H1 (cell line): Measurements from ENCODE around the gene ASXL2. TPM values are rescaled to one million over a fixed set of nuclear protein-coding genes. Genes with fewer than 3 reads are reported as not detected.

Experiments used
- CTCF ChIA-PET: fragments of 300-600 bp; sonication (Branson Sonifier 250); formaldehyde crosslinking; loops from one replicate; lab custom pipeline; 2021; ENCODE audit not compliant: partially characterized antibody; lab: Charles Lee
- POLR2A ChIA-PET: fragments of 300-600 bp; sonication (Branson Sonifier 250); formaldehyde crosslinking; loops from one replicate; lab custom pipeline; 2021; ENCODE audit warnings: inconsistent platforms; ENCODE audit not compliant: partially characterized antibody; lab: Charles Lee
- DNase-seq, 2 experiments: peaks; one replicate each; pipeline versions ENCODE4 v3.0.0 to v3.0.0-alpha.2; 2010 to 2022; ENCODE audit warnings: low spot score in 2 of 2, low read depth in 1 of 2, mixed read lengths in 1 of 2
- FAIRE-seq: peaks from 2 replicates; lab custom pipeline; 2011; peaks lifted over from hg19 to GRCh38; lab: Jason Lieb, UNC
- H2AFZ ChIP-seq: 2 replicates; pipeline ENCODE4 v1.8.1; 2012; ENCODE audit warnings: low read length, inconsistent platforms
- H2AK5ac ChIP-seq: 2 replicates; pipeline ENCODE4 v1.6.1; 2013; ENCODE audit warnings: low read depth, low read length
- H2BK120ac ChIP-seq: replicated peaks from 2 replicates; pipeline ENCODE3; 2013; ENCODE audit warnings: low read depth, low read length, inconsistent platforms
- H2BK12ac ChIP-seq: 2 replicates; pipeline ENCODE4 v1.6.1; 2013; ENCODE audit warnings: low read depth, low read length
- H2BK15ac ChIP-seq: 2 replicates; pipeline ENCODE4 v1.6.1; 2013; ENCODE audit warnings: low read length
- H2BK20ac ChIP-seq: 2 replicates; pipeline ENCODE4 v1.6.1; 2013; ENCODE audit warnings: low read length
- H2BK5ac ChIP-seq: 2 replicates; pipeline ENCODE4 v1.6.1; 2013; ENCODE audit warnings: low read depth, low read length
- H3K14ac ChIP-seq: 2 replicates; pipeline ENCODE4 v1.6.1; 2013; ENCODE audit warnings: inconsistent platforms; ENCODE audit not compliant: insufficient read length
- H3K18ac ChIP-seq: 2 replicates; pipeline ENCODE4 v1.6.1; 2013; ENCODE audit warnings: low read length; ENCODE audit errors: extremely low read depth
- H3K23ac ChIP-seq: 2 replicates; pipeline ENCODE4 v1.6.1; 2013; ENCODE audit warnings: inconsistent platforms; ENCODE audit not compliant: insufficient read length
- H3K23me2 ChIP-seq: 2 replicates; pipeline ENCODE4 v1.6.1; 2013; ENCODE audit warnings: low read depth, low read length
- H3K27ac ChIP-seq: 2 replicates; pipeline ENCODE4 v1.6.1; 2011; ENCODE audit warnings: low read depth, low read length, inconsistent platforms
- H3K27me3 ChIP-seq, 4 experiments: replicated peaks in 1 of 4; 1 replicate in 1 of 4; 2 replicates in 3 of 4; pipeline versions ENCODE4 v1.6.1 to v1.8.1; 2011 to 2013; ENCODE audit warnings: low read length in 3 of 4, mild to moderate bottlenecking in 3 of 4, inconsistent platforms in 2 of 4, mixed read lengths in 2 of 4, moderate library complexity in 1 of 4; ENCODE audit not compliant: control insufficient read depth in 3 of 4, insufficient read depth in 3 of 4; ENCODE audit errors: extremely low read depth in 1 of 4
- H3K36me3 ChIP-seq, 4 experiments: 2 replicates each; pipeline versions ENCODE4 v1.6.1 to v1.8.1; 2011 to 2013; ENCODE audit warnings: mild to moderate bottlenecking in 4 of 4, low read length in 3 of 4, moderate library complexity in 2 of 4, control low read depth in 1 of 4, inconsistent platforms in 1 of 4; ENCODE audit not compliant: insufficient read depth in 4 of 4, control insufficient read depth in 2 of 4
- H3K4ac ChIP-seq: replicated peaks from 2 replicates; pipeline ENCODE3; 2013; ENCODE audit warnings: low read length, low read depth, mixed read lengths, inconsistent platforms; ENCODE audit not compliant: insufficient read length
- H3K4me1 ChIP-seq, 4 experiments: replicated peaks in 1 of 4; 1 replicate in 1 of 4; 2 replicates in 3 of 4; pipeline versions ENCODE4 v1.6.1 to v1.8.1; 2011 to 2013; ENCODE audit warnings: low read length in 3 of 4, inconsistent platforms in 2 of 4, mixed read lengths in 1 of 4; ENCODE audit not compliant: insufficient read depth in 4 of 4, control insufficient read depth in 3 of 4
- H3K4me2 ChIP-seq, 2 experiments: 2 replicates each; pipeline versions ENCODE4 v1.6.1 to v1.8.1; 2011 to 2013; ENCODE audit warnings: low read depth in 2 of 2, low read length in 2 of 2, control low read depth in 1 of 2, inconsistent platforms in 1 of 2, mild to moderate bottlenecking in 1 of 2; ENCODE audit not compliant: insufficient read depth in 1 of 2
- H3K4me3 ChIP-seq, 4 experiments: fragments of 200-600, 300-600 bp in 1 of 4; sonication (generic), shearing (Covaris generic), sonication (Bioruptor Twin) in 1 of 4; 2 replicates each; pipeline versions ENCODE4 v1.5.1 to v1.8.1; 2011 to 2016; ENCODE audit warnings: low read length in 4 of 4, low read depth in 3 of 4, control low read depth in 2 of 4, inconsistent platforms in 2 of 4, mild to moderate bottlenecking in 2 of 4, mixed read lengths in 1 of 4, moderate library complexity in 1 of 4; ENCODE audit not compliant: insufficient read depth in 2 of 4; ENCODE audit errors: extremely low read depth in 1 of 4
- H3K56ac ChIP-seq: replicated peaks from 2 replicates; pipeline ENCODE3; 2013; ENCODE audit warnings: low read depth, mild to moderate bottlenecking, mixed read lengths, low read length, inconsistent platforms; ENCODE audit not compliant: insufficient read length
- H3K79me1 ChIP-seq: 2 replicates; pipeline ENCODE4 v1.6.1; 2013; ENCODE audit warnings: low read depth, low read length, control low read depth
- H3K79me2 ChIP-seq, 2 experiments: 2 replicates each; pipeline versions ENCODE4 v1.6.1 to v1.8.1; 2012 to 2013; ENCODE audit warnings: low read length in 2 of 2, mild to moderate bottlenecking in 2 of 2, inconsistent platforms in 1 of 2; ENCODE audit not compliant: insufficient read depth in 2 of 2, control insufficient read depth in 1 of 2
- H3K9ac ChIP-seq, 4 experiments: replicated peaks in 1 of 4; 1 replicate in 1 of 4; 2 replicates in 3 of 4; pipeline versions ENCODE4 v1.6.1 to v1.8.1; 2011 to 2013; ENCODE audit warnings: low read depth in 3 of 4, low read length in 3 of 4, control low read depth in 2 of 4, mild to moderate bottlenecking in 2 of 4, moderate library complexity in 2 of 4, inconsistent platforms in 1 of 4; ENCODE audit errors: extremely low read depth in 1 of 4
- H3K9me3 ChIP-seq, 2 experiments: 2 replicates each; pipeline versions ENCODE4 v1.6.1 to v1.8.1; 2012 to 2013; ENCODE audit warnings: mild to moderate bottlenecking in 2 of 2, moderate library complexity in 2 of 2, control low read depth in 1 of 2, inconsistent platforms in 1 of 2, low read depth in 1 of 2, low read length in 1 of 2, mixed read lengths in 1 of 2; ENCODE audit not compliant: insufficient read depth in 2 of 2
- H4K20me1 ChIP-seq, 2 experiments: replicated peaks in 1 of 2; 2 replicates each; pipeline versions ENCODE3 to v1.8.1; 2011 to 2013; ENCODE audit warnings: inconsistent platforms in 2 of 2, low read length in 2 of 2, mild to moderate bottlenecking in 1 of 2; ENCODE audit not compliant: insufficient read depth in 2 of 2, control insufficient read depth in 1 of 2
- H4K5ac ChIP-seq: 2 replicates; pipeline ENCODE4 v1.6.1; 2013; ENCODE audit warnings: low read length, low read depth, mixed read lengths, inconsistent platforms; ENCODE audit not compliant: insufficient read length
- H4K8ac ChIP-seq: 2 replicates; pipeline ENCODE4 v1.8.0; 2013; ENCODE audit warnings: mild to moderate bottlenecking, moderate library complexity, low read length, inconsistent platforms; ENCODE audit not compliant: insufficient read depth; ENCODE audit errors: extremely low read depth
- H4K91ac ChIP-seq: replicated peaks from 2 replicates; pipeline ENCODE3; 2013; ENCODE audit warnings: low read length, mixed read lengths, inconsistent platforms; ENCODE audit not compliant: insufficient read length
- MAFK ChIP-seq: IDR thresholded peaks from 2 replicates; pipeline ENCODE4 v1.6.1; 2012; ENCODE audit warnings: low read depth, mild to moderate bottlenecking, improper control_type of control experiment, low read length
- WGBS, 2 experiments: shearing (Covaris generic) in 1 of 2; methylation state at CpG; one replicate each; pipeline versions ENCODE4 v1.1.6 to v1.1.7; 2013 to 2015; ENCODE audit warnings: low lambda C conversion rate in 2 of 2, mixed read lengths in 2 of 2, inconsistent platforms in 1 of 2, low coverage in 1 of 2, missing lambda C conversion rate in 1 of 2; ENCODE audit not compliant: insufficient replicate concordance in 2 of 2, insufficient coverage in 1 of 2, insufficient read length in 1 of 2; ENCODE audit errors: extremely low coverage in 1 of 2, missing lambda C conversion rate in 1 of 2; 5-methylcytosine and 5-hydroxymethylcytosine counted together
- polyA plus RNA-seq, 7 experiments: library from polyadenylated mRNA; depleted of rRNA in 3 of 7; stranded (reverse) in 5 of 7; unstranded in 2 of 7; fragments of >200 nt in 5 of 7; fragments of 200-250 nt in 2 of 7; gene quantifications; 1 replicate in 5 of 7; 2 replicates in 1 of 7; 4 replicates in 1 of 7; pipeline versions ENCODE4 v1.2.1 to v1.2.3, GENCODE V29; 2011 to 2013; ENCODE audit warnings: missing spikeins in 2 of 7, mixed read lengths in 2 of 7
- total RNA-seq: library from RNA; stranded (reverse); fragmentation: NEBNext Ultra II Directional; extraction: Animal tissue kit (Norgen Biotek cat#: 25700); gene quantifications from 2 replicates; pipeline ENCODE4 v1.2.1, GENCODE V29; 2021

ASXL2 gene
- total and polyA plus RNA-seq, 2 of the 8 experiments (the other 6 are each of a cell fraction or from before 2014, with no cell fraction given): 7.2 to 41.3 TPM

DNA sequence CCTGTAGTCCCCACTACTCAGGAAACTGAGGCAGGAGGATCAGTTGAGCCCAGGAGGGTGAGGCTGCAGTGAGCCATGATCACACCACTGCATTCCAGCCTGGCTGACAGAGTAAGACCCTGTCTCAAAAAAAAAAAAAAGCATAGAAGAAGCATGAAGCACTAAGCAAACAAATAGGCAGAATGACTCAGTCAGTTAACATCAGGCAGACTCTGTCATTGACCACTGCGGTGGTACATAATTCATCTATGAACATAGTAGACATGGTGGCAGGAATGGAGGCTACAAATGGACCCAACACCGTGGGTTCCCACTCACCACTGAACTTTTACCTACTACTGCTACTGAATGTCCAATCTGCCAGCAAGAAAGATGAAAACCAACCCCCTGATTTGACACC is 7.6 kb upstream of the ASXL2 start:
- no peaks in the 10 kb centered on the region for H4K20me1 ChIP-seq
- no peaks in the 10 kb centered on the region for H3K79me1 ChIP-seq
- H3K23me2 ChIP-seq: no peaks in the 10 kb centered on the region
- FAIRE-seq: no peak
- no peak for DNase-seq
- H3K4ac ChIP-seq: no peak overlapping the region
- no peak overlapping the region for H2AFZ ChIP-seq
- WGBS, 2 experiments: 86% methylated on average over 2 of the region's 2 CpGs; no CpG with 5 or more reads in 1 of the 2 experiments
- H3K9me3 ChIP-seq: no peaks in the 10 kb centered on the region
- no peak overlapping the region for H3K9ac ChIP-seq
- H2BK120ac ChIP-seq: no peak overlapping the region
- ChIA-PET POLR2A (no interaction called here), CTCF (no interaction called here)
- H3K27ac ChIP-seq: no peak overlapping the region
- no peak overlapping the region for H2AK5ac ChIP-seq
- H2BK20ac ChIP-seq: no peak overlapping the region
- H3K27me3 ChIP-seq: no peaks in the 10 kb centered on the region
- H3K18ac ChIP-seq: no peak overlapping the region
- H3K56ac ChIP-seq: no peak overlapping the region
- no peaks in the 10 kb centered on the region for H3K36me3 ChIP-seq
- TF ChIP-seq MAFK: no peak
- no peak overlapping the region for H3K23ac ChIP-seq
- no peaks in the 10 kb centered on the region for H3K79me2 ChIP-seq
- no peaks in the 10 kb centered on the region for H3K4me1 ChIP-seq
- no peak overlapping the region for H4K91ac ChIP-seq
- no peak overlapping the region for H4K5ac ChIP-seq
- no peak overlapping the region for H2BK5ac ChIP-seq
- H4K8ac ChIP-seq: no peak overlapping the region
- H2BK15ac ChIP-seq: no peak overlapping the region
- no peak overlapping the region for H3K14ac ChIP-seq
- H2BK12ac ChIP-seq: no peak overlapping the region
- no peak overlapping the region for H3K4me3 ChIP-seq
- no peak overlapping the region for H3K4me2 ChIP-seq
